ENCODE results near the gene ACRBP. TPM values are rescaled to one million over a fixed set of nuclear protein-coding genes. Genes with fewer than 3 reads are reported as not detected.

Gene ACRBP
- total and polyA plus RNA-seq, 4 experiments from 2014 or later = 0.25 to 16.3 (median 13.9) TPM; not detected in 1

GRCh38 chr12:6620885-6621274 lies 26.4 kb downstream of the ACRBP start:
- peak overlapping the region in 4 of 7 donors; percentile 52 to 78 (median 72) for H3K27ac Mint-ChIP-seq
- H3K27me3 Mint-ChIP-seq = no peaks in the 10 kb centered on the region
- no peak for DNase-seq
- Histone ChIP-seq H3K27me3 (ENCODE audit: insufficient read depth, low read length) (no peaks in the 10 kb centered on the region), H3K9me3 (ENCODE audit: control insufficient read depth in 1 of 2, low read length in 2 of 2) (no peaks in the 10 kb centered on the region), H3K4me1 (ENCODE audit: insufficient read depth, low read length) (no peaks in the 10 kb centered on the region), H3K4me3 (ENCODE audit: low read length in 2 of 2) (peak overlapping the region in 1 of 2 donors; percentile 28), H3K27ac (ENCODE audit: low read depth, low read length) (no peak overlapping the region), H3K36me3 (ENCODE audit: insufficient read depth, low read length) (no peaks in the 10 kb centered on the region)
- intact Hi-C loops (cut with micrococcal nuclease) = no loop called here
- peaks cover 4 to 6% of the 10 kb centered on the region in 2 donors for H3K36me3 Mint-ChIP-seq
- ChIA-PET CTCF (ENCODE audit: partially characterized antibody) (interaction anchor here (0.6 to 4.8 kb wide), 21 partner anchors 8 to 215 kb away, joined by 3 to 40 read pairs (median 4); partner anchors contain the start of genes ACRBP, LPAR5, MLF2 and ZNF384), POLR2A (ENCODE audit: partially characterized antibody) (interaction anchor here (0.6 to 2.6 kb wide), 5 partner anchors 11 to 132 kb away, joined by 3 to 10 read pairs (median 4); partner anchors contain the start of genes COPS7A and MLF2)
- H3K9me3 Mint-ChIP-seq = no peaks in the 10 kb centered on the region
- peak overlapping the region in 4 of 8 donors; percentile 21 to 78 (median 50) for H3K4me3 Mint-ChIP-seq
- H3K4me1 Mint-ChIP-seq = peaks cover 3 to 24% (median 7%) of the 10 kb centered on the region in 4 donors

DNA sequence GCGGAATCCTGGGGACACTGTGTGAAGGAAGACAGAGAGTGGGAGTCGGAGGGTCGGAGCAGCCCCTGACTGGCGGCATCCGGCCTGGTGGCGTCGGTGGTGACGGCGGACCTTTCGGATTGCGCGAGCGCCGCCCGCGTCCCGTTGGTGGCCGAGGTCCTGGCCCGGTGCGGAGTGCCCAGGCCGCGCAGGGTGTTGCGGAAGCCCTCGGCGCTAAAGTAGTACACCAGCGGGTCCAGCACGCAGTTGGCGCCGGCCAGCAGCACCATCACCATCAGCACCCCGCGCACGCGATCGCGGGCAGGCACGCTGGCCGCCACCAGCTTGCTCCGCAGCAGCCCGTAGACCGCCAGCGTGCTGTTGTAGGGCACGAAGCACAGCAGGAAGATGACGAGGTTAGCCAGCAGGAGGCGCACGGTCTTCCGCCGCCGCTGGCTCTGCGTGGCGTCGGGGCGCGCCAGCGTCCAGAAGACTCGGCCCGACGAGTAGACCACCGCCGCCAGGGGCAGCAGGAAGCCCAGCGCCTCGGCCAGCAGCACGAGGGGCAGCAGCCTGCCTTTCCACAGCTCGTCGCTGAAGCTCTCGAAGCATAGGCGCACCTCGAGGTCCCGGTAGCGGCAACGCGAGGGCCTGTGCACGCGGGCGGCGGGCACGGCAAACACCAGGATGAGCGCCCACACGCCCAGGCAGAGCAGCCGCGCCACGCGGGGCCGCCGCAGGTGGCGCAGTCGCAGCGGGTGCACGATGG lies 26.9 kb downstream of the ACRBP start:
- DNase-seq = peak in 2 of 5 donors; percentile 36 to 49
- H3K9me3 ChIP-seq (ENCODE audit: control insufficient read depth in 1 of 2, low read length in 2 of 2) = no peaks in the 10 kb centered on the region
- H3K36me3 ChIP-seq (ENCODE audit: insufficient read depth, low read length) = no peaks in the 10 kb centered on the region
- POLR2A ChIA-PET (ENCODE audit: partially characterized antibody) = interaction anchor here (0.6 to 2.6 kb wide), 9 partner anchors 7 to 133 kb away, joined by 3 to 10 read pairs (median 4); partner anchors contain the start of genes COPS7A, MLF2 and ZNF384
- H3K4me3 ChIP-seq (ENCODE audit: low read length in 2 of 2) = peak overlapping the region in 1 of 2 donors; percentile 28
- CTCF ChIA-PET (ENCODE audit: partially characterized antibody) = interaction anchor here (0.8 to 4.8 kb wide), 23 partner anchors 7 to 216 kb away, joined by 3 to 40 read pairs (median 4); partner anchors contain the start of genes ACRBP, LPAR5, MLF2 and ZNF384
- no peak overlapping the region for H3K27ac ChIP-seq (ENCODE audit: low read depth, low read length)
- H3K27me3 Mint-ChIP-seq = no peaks in the 10 kb centered on the region
- H3K9me3 Mint-ChIP-seq = no peaks in the 10 kb centered on the region
- peak overlapping the region in 1 of 7 donors; percentile 36 for H3K27ac Mint-ChIP-seq
- H3K36me3 Mint-ChIP-seq = peaks cover 4 to 6% of the 10 kb centered on the region in 2 donors
- no peaks in the 10 kb centered on the region for H3K27me3 ChIP-seq (ENCODE audit: insufficient read depth, low read length)
- no peaks in the 10 kb centered on the region for H3K4me1 ChIP-seq (ENCODE audit: insufficient read depth, low read length)
- intact Hi-C loops (cut with micrococcal nuclease) = no loop called here
- peaks cover 3 to 24% (median 7%) of the 10 kb centered on the region in 4 donors for H3K4me1 Mint-ChIP-seq
- peak overlapping the region in 3 of 8 donors; percentile 54 to 78 (median 59) for H3K4me3 Mint-ChIP-seq

DNA sequence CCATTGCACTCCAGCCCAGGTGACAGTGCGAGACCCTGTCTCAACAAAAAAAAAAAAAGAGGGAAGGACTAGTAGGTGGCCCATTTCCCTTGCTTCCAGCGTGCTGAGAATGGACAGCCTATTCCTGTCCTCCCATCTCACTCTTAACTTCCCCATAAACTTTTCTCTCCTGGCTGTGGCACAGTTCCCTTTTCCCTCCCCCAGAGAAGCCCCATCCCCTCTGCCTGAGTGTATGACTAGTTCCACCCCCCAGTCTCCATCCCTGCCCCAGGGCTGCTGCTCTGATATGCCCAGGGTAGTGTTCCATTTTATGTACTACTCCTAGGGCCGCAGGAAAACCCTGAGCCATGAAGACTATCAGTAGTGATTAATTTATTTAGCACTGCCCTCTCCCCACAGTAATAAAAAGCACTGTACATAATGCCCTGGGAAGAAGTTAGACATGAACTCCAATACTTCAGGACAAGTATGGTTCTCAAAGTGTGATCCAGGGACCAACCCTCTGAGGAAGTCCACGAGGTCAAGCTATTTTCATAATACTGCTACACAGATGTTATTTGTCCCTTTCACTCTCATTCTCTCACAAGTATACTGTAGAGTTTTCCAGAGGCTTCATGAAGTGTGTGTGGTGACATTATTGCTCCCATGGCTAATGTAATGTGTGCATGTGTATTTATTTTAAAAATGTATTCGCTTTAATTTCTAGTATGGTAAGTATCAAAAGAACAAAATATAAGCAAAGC lies 28.6 kb downstream of the ACRBP start:
- DNase-seq = no peak
- H3K27ac Mint-ChIP-seq = peak overlapping the region in 5 of 7 donors; percentile 38 to 70 (median 68)
- H3K9me3 Mint-ChIP-seq = no peaks in the 10 kb centered on the region
- H3K27me3 Mint-ChIP-seq = no peaks in the 10 kb centered on the region
- peak overlapping the region in 1 of 8 donors; percentile 43 for H3K4me3 Mint-ChIP-seq
- ChIA-PET POLR2A (ENCODE audit: partially characterized antibody) (interaction anchor here (0.9 to 1.6 kb wide), 3 partner anchors 13 to 71 kb away, joined by 3 to 7 read pairs (median 3); partner anchors contain the start of gene ZNF384), CTCF (ENCODE audit: partially characterized antibody) (interaction anchor here (0.6 to 4.8 kb wide), 15 partner anchors 9 to 254 kb away, joined by 3 to 40 read pairs (median 4); partner anchors contain the start of genes LPAR5, MLF2 and SPSB2)
- no peaks in the 10 kb centered on the region for H3K9me3 ChIP-seq (ENCODE audit: control insufficient read depth in 1 of 2, low read length in 2 of 2)
- no peaks in the 10 kb centered on the region for H3K36me3 ChIP-seq (ENCODE audit: insufficient read depth, low read length)
- peaks cover 4 to 6% of the 10 kb centered on the region in 2 donors for H3K36me3 Mint-ChIP-seq
- H3K4me1 ChIP-seq (ENCODE audit: insufficient read depth, low read length) = no peaks in the 10 kb centered on the region
- no peaks in the 10 kb centered on the region for H3K27me3 ChIP-seq (ENCODE audit: insufficient read depth, low read length)
- peaks cover 3 to 28% (median 15%) of the 10 kb centered on the region in 4 donors for H3K4me1 Mint-ChIP-seq
- no peak overlapping the region for H3K27ac ChIP-seq (ENCODE audit: low read depth, low read length)
- H3K4me3 ChIP-seq (ENCODE audit: low read length in 2 of 2) = no peak overlapping the region
- intact Hi-C loops (cut with micrococcal nuclease) = loop anchor here (2.0 kb wide), 1 partner anchor 26 kb away; no protein-coding TSS in a partner anchor

DNA sequence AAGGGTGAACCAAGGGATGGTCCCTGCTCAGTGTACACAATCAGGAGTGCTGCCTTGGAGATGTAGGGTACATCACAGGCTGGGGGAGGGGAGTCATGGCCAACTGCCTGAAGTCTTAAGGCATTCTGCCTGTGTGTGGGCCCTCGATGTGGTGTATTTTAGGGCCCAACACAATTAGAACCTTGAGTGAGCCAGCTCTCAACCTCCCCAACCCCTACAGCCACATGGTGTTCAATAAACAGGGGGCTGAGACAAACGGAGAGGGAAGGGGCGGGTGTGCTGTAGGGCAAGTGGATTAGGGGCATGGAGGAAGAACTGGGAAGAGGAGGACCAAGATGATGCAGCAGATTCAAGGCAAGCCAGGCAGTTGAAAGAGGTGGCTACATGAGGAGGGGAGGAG lies 31.4 kb downstream of the ACRBP start:
- H3K9me3 ChIP-seq (ENCODE audit: control insufficient read depth in 1 of 2, low read length in 2 of 2) = no peaks in the 10 kb centered on the region
- H3K27ac Mint-ChIP-seq = peak overlapping the region; percentile 1 to 86 (median 57)
- ChIA-PET CTCF (ENCODE audit: partially characterized antibody) (interaction anchor here (0.9 to 2.0 kb wide), 12 partner anchors 10 to 221 kb away, joined by 3 to 7 read pairs (median 4); partner anchors contain the start of genes PTMS and ZNF384), POLR2A (ENCODE audit: partially characterized antibody) (interaction anchor here (0.6 to 3.9 kb wide), 5 partner anchors 10 to 237 kb away, joined by 3 to 24 read pairs (median 6); partner anchors contain the start of gene ZNF384)
- H3K4me3 ChIP-seq (ENCODE audit: low read length in 2 of 2) = no peak overlapping the region
- intact Hi-C loops (cut with micrococcal nuclease) = loop anchor here (2.0 kb wide), 2 partner anchors 47 to 73 kb away; partner anchors contain the start of genes ING4 and ZNF384
- H3K27ac ChIP-seq (ENCODE audit: low read depth, low read length) = no peak overlapping the region
- no peaks in the 10 kb centered on the region for H3K36me3 ChIP-seq (ENCODE audit: insufficient read depth, low read length)
- no peak for DNase-seq
- no peak overlapping the region for H3K4me3 Mint-ChIP-seq
- H3K27me3 Mint-ChIP-seq = no peaks in the 10 kb centered on the region
- no peaks in the 10 kb centered on the region for H3K27me3 ChIP-seq (ENCODE audit: insufficient read depth, low read length)
- peaks cover 22 to 47% (median 35%) of the 10 kb centered on the region in 4 donors for H3K4me1 Mint-ChIP-seq
- peaks cover 4 to 6% of the 10 kb centered on the region in 2 donors for H3K36me3 Mint-ChIP-seq
- H3K4me1 ChIP-seq (ENCODE audit: insufficient read depth, low read length) = peaks cover 28% of the 10 kb centered on the region
- H3K9me3 Mint-ChIP-seq = no peaks in the 10 kb centered on the region

GRCh38 chr12:6614513-6615172 lies 32.6 kb downstream of the ACRBP start:
- Histone ChIP-seq H3K27me3 (ENCODE audit: insufficient read depth, low read length) (no peaks in the 10 kb centered on the region), H3K4me3 (ENCODE audit: low read length in 2 of 2) (no peak overlapping the region), H3K9me3 (ENCODE audit: control insufficient read depth in 1 of 2, low read length in 2 of 2) (no peaks in the 10 kb centered on the region), H3K4me1 (ENCODE audit: insufficient read depth, low read length) (peaks cover 31% of the 10 kb centered on the region), H3K36me3 (ENCODE audit: insufficient read depth, low read length) (no peaks in the 10 kb centered on the region), H3K27ac (ENCODE audit: low read depth, low read length) (no peak overlapping the region)
- no peaks in the 10 kb centered on the region for H3K9me3 Mint-ChIP-seq
- H3K4me3 Mint-ChIP-seq = peak overlapping the region in 1 of 8 donors; percentile 67
- peak overlapping the region; percentile 26 to 93 (median 85) for H3K27ac Mint-ChIP-seq
- H3K36me3 Mint-ChIP-seq = peaks cover 4 to 6% of the 10 kb centered on the region in 2 donors
- no peaks in the 10 kb centered on the region for H3K27me3 Mint-ChIP-seq
- no peak for DNase-seq
- ChIA-PET CTCF (ENCODE audit: partially characterized antibody) (interaction anchor here (1.0 to 2.0 kb wide), 8 partner anchors 9 to 223 kb away, joined by 3 to 7 read pairs (median 4); partner anchors contain the start of gene ZNF384), POLR2A (ENCODE audit: partially characterized antibody) (interaction anchor here (0.6 to 3.9 kb wide), 8 partner anchors 9 to 174 kb away, joined by 3 to 24 read pairs (median 6); partner anchors contain the start of genes CD4 and ZNF384)
- intact Hi-C loops (cut with micrococcal nuclease) = no loop called here
- H3K4me1 Mint-ChIP-seq = peaks cover 23 to 50% (median 34%) of the 10 kb centered on the region in 4 donors

Measured in CD4-positive, alpha-beta memory T cell (primary cell).